Renal cortical epithelial cell (primary cell): ENCODE data around the gene MAOB. TPM values are rescaled to one million over a fixed set of nuclear protein-coding genes. Genes with fewer than 3 reads are reported as not detected.

Experiments used
- DNase-seq: peaks from one replicate; pipeline ENCODE4 v3.0.0-alpha.2; 2011; ENCODE audit warnings: low read depth
- total RNA-seq: library from RNA; depleted of rRNA; stranded (reverse); fragments of >200 nt; gene quantifications from 2 replicates; pipeline ENCODE4 v1.2.3, GENCODE V29; 2014

The MAOB gene
- total RNA-seq, 1 donor from 2014 or later, result 21.6 TPM

- no peak for DNase-seq
Observed at GRCh38 chrX:43716696-43717095, 165.6 kb downstream of the MAOB start.

Other genes with a start within 250 kb of the MAOB start
- gene MAOA, start 226.2 kb downstream of the MAOB start, total RNA-seq, result 9.9 and 137 TPM in 2 replicates
- 0.10 and 1.6 TPM in 2 replicates for gene NDP, start 90.9 kb upstream of the MAOB start, total RNA-seq